GM12891 (cell line): ENCODE data around the gene ZDHHC14.

ENCODE experiments used
- PAX5 ChIP-seq: IDR thresholded peaks from 2 replicates; pipeline ENCODE4 v1.6.1; 2011; ENCODE audit warnings: low read length, moderate library complexity, mild to moderate bottlenecking; ENCODE audit not compliant: insufficient read depth, severe bottlenecking
- POLR2A ChIP-seq: IDR thresholded peaks from 2 replicates; pipeline ENCODE4 v1.6.1; 2011; ENCODE audit warnings: low read depth, low read length, control low read depth
- POLR2AphosphoS5 ChIP-seq: IDR thresholded peaks from 2 replicates; pipeline ENCODE4 v1.6.1; 2011; ENCODE audit warnings: low read depth, low read length, control low read depth
- SPI1 ChIP-seq: IDR thresholded peaks from 2 replicates; pipeline ENCODE4 v1.6.1; 2011; ENCODE audit warnings: low read depth, low read length, control low read depth
- TAF1 ChIP-seq: IDR thresholded peaks from 2 replicates; pipeline ENCODE4 v1.6.1; 2011; ENCODE audit warnings: low read depth, low read length, control low read depth

DNA sequence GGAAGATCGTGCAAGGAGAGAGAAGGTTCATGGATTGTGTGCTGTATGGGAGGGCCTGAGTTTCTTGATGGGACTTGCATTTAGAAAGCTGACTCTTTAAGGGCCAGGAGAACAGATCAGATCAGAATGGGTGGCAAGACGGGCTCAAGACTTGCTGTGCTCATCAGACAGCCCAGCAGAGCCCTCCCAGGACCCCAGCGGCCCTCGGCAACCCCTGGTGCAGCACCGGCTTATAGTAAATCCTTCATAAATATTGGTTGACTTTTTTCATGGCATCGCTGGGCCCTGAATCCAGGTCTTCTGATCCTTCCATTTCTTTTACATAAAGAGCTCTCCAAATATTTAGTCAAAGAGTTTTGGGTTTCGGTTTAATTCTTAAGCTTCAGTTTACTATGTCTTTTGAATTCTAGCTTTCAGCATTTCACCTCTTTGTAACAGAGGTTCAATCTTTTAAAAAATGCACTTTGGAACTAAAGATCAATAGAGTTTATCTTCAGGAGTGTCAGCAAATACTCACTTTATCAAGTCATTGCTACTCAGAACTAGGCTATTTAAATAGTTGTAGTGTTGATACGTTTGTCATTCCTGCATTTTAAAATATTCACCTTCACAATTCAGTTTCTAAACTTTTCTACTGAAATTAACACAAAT is 205.6 kb downstream of the ZDHHC14 start:
- TF ChIP-seq POLR2AphosphoS5 (no peak), POLR2A (no peak), TAF1 (no peak), SPI1 (no peak), PAX5 (no peak)
